DND-41 (cell line): ENCODE data around the gene AK8.

ENCODE experiments used
- EZH2 ChIP-seq: IDR thresholded peaks from 3 replicates; pipeline ENCODE4 v1.6.1; 2012; ENCODE audit warnings: borderline replicate concordance, low read depth, mild to moderate bottlenecking, moderate library complexity, low read length, inconsistent platforms; ENCODE audit not compliant: severe bottlenecking
- TF ChIP-seq, protein P1 (sequence below): IDR thresholded peaks from 2 replicates; pipeline ENCODE4 v1.5.1; 2012; ENCODE audit warnings: borderline replicate concordance, low read length, moderate library complexity, mild to moderate bottlenecking; ENCODE audit not compliant: poor library complexity, severe bottlenecking; ENCODE audit errors: extremely low read depth

DNA sequence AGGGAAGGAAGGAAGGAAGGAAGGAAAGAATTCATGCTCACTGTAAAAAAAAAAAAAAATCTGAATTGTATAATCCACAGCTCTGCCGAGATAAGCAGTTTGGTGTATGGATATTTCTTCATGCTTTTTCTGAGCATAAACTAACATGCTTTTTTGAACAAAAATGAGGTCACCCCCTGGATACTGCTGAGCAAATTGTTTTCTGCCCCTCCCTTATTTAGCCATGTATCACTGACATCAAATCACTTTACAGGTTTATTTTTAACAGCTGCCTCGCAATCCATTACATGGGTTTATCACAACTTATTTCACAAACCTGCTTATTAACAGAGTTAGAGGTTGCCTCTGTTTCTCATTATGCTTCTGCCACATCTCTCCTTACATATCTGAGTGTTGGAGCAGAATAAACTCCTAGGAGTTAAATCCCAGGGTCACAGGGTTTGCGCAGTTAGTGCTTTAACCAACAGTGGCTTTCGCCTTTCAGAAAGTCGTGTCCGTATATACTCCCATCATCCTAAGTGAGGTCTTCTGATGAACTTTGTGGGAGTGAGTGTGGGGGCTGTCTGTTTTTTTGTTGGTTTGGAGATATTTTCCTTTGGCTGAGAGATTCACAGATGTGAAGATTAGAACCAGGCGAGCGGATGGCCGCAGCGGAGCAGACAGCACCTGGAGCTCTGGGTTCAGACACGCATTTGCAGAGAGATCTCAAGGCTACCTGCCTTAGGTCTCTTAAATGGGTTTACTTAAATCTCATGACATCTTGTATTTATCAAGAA lies 57.7 kb downstream of the AK8 start:
- TF ChIP-seq, protein P1, sequence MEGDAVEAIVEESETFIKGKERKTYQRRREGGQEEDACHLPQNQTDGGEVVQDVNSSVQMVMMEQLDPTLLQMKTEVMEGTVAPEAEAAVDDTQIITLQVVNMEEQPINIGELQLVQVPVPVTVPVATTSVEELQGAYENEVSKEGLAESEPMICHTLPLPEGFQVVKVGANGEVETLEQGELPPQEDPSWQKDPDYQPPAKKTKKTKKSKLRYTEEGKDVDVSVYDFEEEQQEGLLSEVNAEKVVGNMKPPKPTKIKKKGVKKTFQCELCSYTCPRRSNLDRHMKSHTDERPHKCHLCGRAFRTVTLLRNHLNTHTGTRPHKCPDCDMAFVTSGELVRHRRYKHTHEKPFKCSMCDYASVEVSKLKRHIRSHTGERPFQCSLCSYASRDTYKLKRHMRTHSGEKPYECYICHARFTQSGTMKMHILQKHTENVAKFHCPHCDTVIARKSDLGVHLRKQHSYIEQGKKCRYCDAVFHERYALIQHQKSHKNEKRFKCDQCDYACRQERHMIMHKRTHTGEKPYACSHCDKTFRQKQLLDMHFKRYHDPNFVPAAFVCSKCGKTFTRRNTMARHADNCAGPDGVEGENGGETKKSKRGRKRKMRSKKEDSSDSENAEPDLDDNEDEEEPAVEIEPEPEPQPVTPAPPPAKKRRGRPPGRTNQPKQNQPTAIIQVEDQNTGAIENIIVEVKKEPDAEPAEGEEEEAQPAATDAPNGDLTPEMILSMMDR = no peak
- no peak for TF ChIP-seq EZH2
